ENCODE measurements around the gene LCLAT1.

- TF ChIP-seq CTCF (IDR thresholded peaks at IDR 0.05) (no peak), POLR2A (IDR thresholded peaks at IDR 0.05) (no peak)
Observed at GRCh38 chr2:30591186-30591585, 144.1 kb downstream of the LCLAT1 start.

Data from uterus (tissue), 2 donors.